Endodermal cell (in vitro differentiated cells): Measurements from ENCODE around the gene GTF3C1. TPM values are rescaled to one million over a fixed set of nuclear protein-coding genes. Genes with fewer than 3 reads are reported as not detected.

Experiments
- DNase-seq: peaks from one replicate; pipeline ENCODE4 v3.0.0-alpha.2; 2017
- H3K27ac ChIP-seq: 2 replicates; pipeline ENCODE4 v1.5.1; 2013; ENCODE audit warnings: mild to moderate bottlenecking, low read depth, low read length, moderate library complexity
- H3K27me3 ChIP-seq: 2 replicates; pipeline ENCODE4 v1.6.1; 2013; ENCODE audit warnings: mild to moderate bottlenecking, low read length, moderate library complexity; ENCODE audit not compliant: insufficient read depth, control insufficient read depth, poor library complexity, severe bottlenecking
- H3K36me3 ChIP-seq: 2 replicates; pipeline ENCODE4 v1.7.0; 2013; ENCODE audit warnings: mild to moderate bottlenecking, low read length, moderate library complexity; ENCODE audit not compliant: control insufficient read depth, insufficient read depth
- H3K4me1 ChIP-seq: one replicate; pipeline ENCODE4 v1.7.0; 2013; ENCODE audit warnings: low read length; ENCODE audit not compliant: control insufficient read depth, insufficient read depth
- H3K4me3 ChIP-seq: 2 replicates; pipeline ENCODE4 v1.5.1; 2013; ENCODE audit warnings: mild to moderate bottlenecking, low read length, moderate library complexity
- H3K9ac ChIP-seq: 2 replicates; pipeline ENCODE4 v1.6.1; 2013; ENCODE audit warnings: mild to moderate bottlenecking, low read length, moderate library complexity; ENCODE audit not compliant: poor library complexity, severe bottlenecking; ENCODE audit errors: extremely low read depth
- H3K9me3 ChIP-seq: 2 replicates; pipeline ENCODE4 v1.6.1; 2013; ENCODE audit warnings: mild to moderate bottlenecking, low read length, moderate library complexity; ENCODE audit not compliant: control insufficient read depth
- H3K27ac Mint-ChIP-seq: 2 replicates; pipeline ENCODE4 v1.8.0; 2020; ENCODE audit warnings: mixed read lengths
- H3K27me3 Mint-ChIP-seq: 2 replicates; pipeline ENCODE4 v1.8.0; 2021; ENCODE audit warnings: mild to moderate bottlenecking, mixed read lengths; ENCODE audit not compliant: insufficient read depth
- H3K36me3 Mint-ChIP-seq: 2 replicates; pipeline ENCODE4 v1.8.0; 2020; ENCODE audit warnings: low read depth, mixed read lengths
- H3K4me1 Mint-ChIP-seq: 2 replicates; pipeline ENCODE4 v1.8.0; 2020; ENCODE audit warnings: mixed read lengths
- H3K4me3 Mint-ChIP-seq: 2 replicates; pipeline ENCODE4 v1.8.0; 2020; ENCODE audit warnings: mild to moderate bottlenecking, moderate library complexity, mixed read lengths
- H3K9me3 Mint-ChIP-seq: 2 replicates; pipeline ENCODE4 v1.8.0; 2020; ENCODE audit warnings: mild to moderate bottlenecking, mixed read lengths
- WGBS, 2 experiments: methylation state at CpG; one replicate each; pipeline versions ENCODE4 v1.1.5 to v1.1.7; 2013; ENCODE audit warnings: missing lambda C conversion rate in 2 of 2, mixed read lengths in 1 of 2; ENCODE audit not compliant: insufficient coverage in 1 of 2, insufficient read length in 1 of 2; 5-methylcytosine and 5-hydroxymethylcytosine counted together
- total RNA-seq, 2 donors: library from RNA; stranded (reverse); fragmentation: NEBNext Ultra II Directional in 1 of 2; extraction: Animal tissue kit (Norgen Biotek cat#: 25700) in 1 of 2; gene quantifications; 2 replicates in 1 of 2; 3 replicates in 1 of 2; pipeline ENCODE4 v1.2.1, GENCODE V29; 2021
- TF ChIP-seq, protein P1 (sequence below): fragments of 200-600 bp; sonication (generic); conservative IDR thresholded peaks from 2 replicates; pipeline ENCODE4 v1.5.0; 2021; ENCODE audit warnings: antibody characterized with exemption, mild to moderate bottlenecking

Gene GTF3C1
- total RNA-seq, 2 donors from 2014 or later, result 138 TPM

DNA sequence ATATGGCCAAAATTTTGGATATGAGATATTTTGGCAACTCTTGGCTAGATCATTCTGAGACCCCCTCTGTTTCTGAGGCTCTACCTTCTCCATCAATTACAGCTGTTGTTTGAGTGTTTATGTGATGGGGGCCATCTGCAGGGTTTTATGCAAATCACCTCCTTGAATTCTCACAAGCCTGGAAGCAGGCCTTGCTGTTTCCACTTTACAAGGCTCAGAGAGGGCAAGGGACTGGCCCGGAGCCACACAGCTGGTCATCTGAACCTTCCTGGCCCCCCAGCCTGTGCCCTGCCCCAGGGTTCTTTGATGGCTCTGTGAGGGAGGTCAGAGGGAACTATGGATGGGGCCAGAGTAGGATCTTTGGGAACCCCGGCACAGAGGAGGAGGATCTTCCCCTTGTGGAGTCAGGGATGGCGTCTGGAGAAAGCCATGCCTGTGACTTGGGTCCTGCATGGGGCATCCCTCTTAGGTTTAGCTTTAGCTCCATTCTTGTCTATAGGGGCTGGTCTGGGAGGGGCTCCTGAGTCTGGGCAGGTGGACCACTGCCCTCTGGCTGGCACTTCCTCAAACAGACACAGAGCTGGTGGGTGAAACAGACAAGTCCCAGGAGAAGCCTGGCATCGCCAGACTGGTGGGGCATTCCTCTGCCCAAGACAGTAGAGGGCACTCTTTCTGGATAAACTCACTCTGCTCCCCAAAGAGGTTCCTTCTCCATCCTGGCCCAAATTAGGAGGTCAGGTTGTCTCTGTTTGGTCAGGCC is 121.5 kb downstream of the GTF3C1 start:
- no peak for DNase-seq
- 94 to 95% methylated on average over 2 to 4 of the region's 4 CpGs for WGBS, 2 experiments
- H3K9me3 ChIP-seq, result peaks cover 6% of the 10 kb centered on the region
- H3K27me3 Mint-ChIP-seq, result peaks cover 1% of the 10 kb centered on the region
- no peaks in the 10 kb centered on the region for H3K4me1 ChIP-seq
- no peaks in the 10 kb centered on the region for H3K36me3 Mint-ChIP-seq
- H3K27ac ChIP-seq, result no peak overlapping the region
- H3K27me3 ChIP-seq, result no peaks in the 10 kb centered on the region
- TF ChIP-seq, protein P1, sequence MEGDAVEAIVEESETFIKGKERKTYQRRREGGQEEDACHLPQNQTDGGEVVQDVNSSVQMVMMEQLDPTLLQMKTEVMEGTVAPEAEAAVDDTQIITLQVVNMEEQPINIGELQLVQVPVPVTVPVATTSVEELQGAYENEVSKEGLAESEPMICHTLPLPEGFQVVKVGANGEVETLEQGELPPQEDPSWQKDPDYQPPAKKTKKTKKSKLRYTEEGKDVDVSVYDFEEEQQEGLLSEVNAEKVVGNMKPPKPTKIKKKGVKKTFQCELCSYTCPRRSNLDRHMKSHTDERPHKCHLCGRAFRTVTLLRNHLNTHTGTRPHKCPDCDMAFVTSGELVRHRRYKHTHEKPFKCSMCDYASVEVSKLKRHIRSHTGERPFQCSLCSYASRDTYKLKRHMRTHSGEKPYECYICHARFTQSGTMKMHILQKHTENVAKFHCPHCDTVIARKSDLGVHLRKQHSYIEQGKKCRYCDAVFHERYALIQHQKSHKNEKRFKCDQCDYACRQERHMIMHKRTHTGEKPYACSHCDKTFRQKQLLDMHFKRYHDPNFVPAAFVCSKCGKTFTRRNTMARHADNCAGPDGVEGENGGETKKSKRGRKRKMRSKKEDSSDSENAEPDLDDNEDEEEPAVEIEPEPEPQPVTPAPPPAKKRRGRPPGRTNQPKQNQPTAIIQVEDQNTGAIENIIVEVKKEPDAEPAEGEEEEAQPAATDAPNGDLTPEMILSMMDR, result peak; percentile 36
- peaks cover 8% of the 10 kb centered on the region for H3K9me3 Mint-ChIP-seq
- no peaks in the 10 kb centered on the region for H3K36me3 ChIP-seq
- H3K9ac ChIP-seq, result no peak overlapping the region
- H3K4me3 Mint-ChIP-seq, result no peak overlapping the region
- H3K4me1 Mint-ChIP-seq, result no peaks in the 10 kb centered on the region
- no peak overlapping the region for H3K27ac Mint-ChIP-seq
- H3K4me3 ChIP-seq, result no peak overlapping the region

DNA sequence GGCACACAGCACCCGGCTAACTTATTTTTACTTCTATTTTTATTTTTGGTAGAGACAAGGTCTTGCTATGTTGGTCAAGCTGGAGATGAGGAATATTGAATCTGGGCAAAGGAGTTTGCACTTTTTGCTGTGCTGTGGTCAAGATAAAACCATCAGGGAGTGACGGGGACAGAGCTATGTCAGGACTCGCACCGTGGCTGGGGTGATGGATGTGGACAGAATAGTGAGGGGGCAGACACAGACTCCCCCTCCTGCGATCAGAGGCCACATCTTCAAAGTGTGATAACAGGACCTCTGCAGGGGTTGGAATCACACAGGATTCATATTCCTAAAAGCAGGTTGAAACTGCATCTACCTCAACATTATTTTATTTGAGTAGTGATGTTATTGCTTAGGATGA is 122.2 kb downstream of the GTF3C1 start:
- Mint-ChIP-seq H3K27me3 (peaks cover 1% of the 10 kb centered on the region), H3K36me3 (no peaks in the 10 kb centered on the region), H3K4me3 (no peak overlapping the region), H3K9me3 (peaks cover 10% of the 10 kb centered on the region), H3K27ac (no peak overlapping the region), H3K4me1 (no peaks in the 10 kb centered on the region)
- 88 to 99% methylated on average over 4 of the region's 5 CpGs for WGBS, 2 experiments
- TF ChIP-seq, protein P1, result no peak
- peaks cover 13% of the 10 kb centered on the region for H3K9me3 ChIP-seq
- H3K36me3 ChIP-seq, result no peaks in the 10 kb centered on the region
- no peak overlapping the region for H3K9ac ChIP-seq
- no peak for DNase-seq
- H3K27ac ChIP-seq, result no peak overlapping the region
- H3K4me1 ChIP-seq, result no peaks in the 10 kb centered on the region
- no peaks in the 10 kb centered on the region for H3K27me3 ChIP-seq
- H3K4me3 ChIP-seq, result no peak overlapping the region

- WGBS, 2 experiments, result 62 to 76% methylated on average over 3 to 7 of the region's 7 CpGs
- Histone ChIP-seq H3K4me3 (no peak overlapping the region), H3K9ac (no peak overlapping the region), H3K27me3 (no peaks in the 10 kb centered on the region), H3K27ac (no peak overlapping the region), H3K9me3 (peaks cover 21% of the 10 kb centered on the region), H3K36me3 (no peaks in the 10 kb centered on the region), H3K4me1 (no peaks in the 10 kb centered on the region)
- Mint-ChIP-seq H3K9me3 (peaks cover 19% of the 10 kb centered on the region), H3K4me3 (no peak overlapping the region), H3K27me3 (peaks cover 1% of the 10 kb centered on the region), H3K36me3 (no peaks in the 10 kb centered on the region), H3K27ac (no peak overlapping the region), H3K4me1 (no peaks in the 10 kb centered on the region)
- TF ChIP-seq, protein P1, result no peak
- DNase-seq, result no peak
Observed at GRCh38 chr16:27426423-27427408, 123.0 kb downstream of the GTF3C1 start.
